Hippocampal formation (tissue), 2 donors: ENCODE results near the gene MED13L.

Source experiments
- DNase-seq, 2 donors: peaks; one replicate each; lab custom pipeline; 2025; lab: John Stamatoyannopoulos, UW

The MED13L gene

GRCh38 chr12:116278667-116279066 is 1.2 kb upstream of the MED13L start:
- DNase-seq = no peak

GRCh38 chr12:116278279-116278626 is 760 bp upstream of the MED13L start:
- no peak for DNase-seq

- peak; percentile 60 to 74 for DNase-seq
Observed at GRCh38 chr12:116276652-116277466, 634 bp downstream of the MED13L start.

- DNase-seq = no peak
Observed at GRCh38 chr12:116274551-116275375, 2.7 kb downstream of the MED13L start.

GRCh38 chr12:116273813-116274550 is 3.5 kb downstream of the MED13L start:
- no peak for DNase-seq

- DNase-seq = no peak
Observed at GRCh38 chr12:116267948-116268347, 9.5 kb downstream of the MED13L start.

GRCh38 chr12:116266631-116267349 is 10.7 kb downstream of the MED13L start:
- DNase-seq = no peak

GRCh38 chr12:116266168-116266601 is 11.3 kb downstream of the MED13L start:
- DNase-seq = no peak

GRCh38 chr12:116265351-116266147 is 11.9 kb downstream of the MED13L start:
- DNase-seq = no peak

- DNase-seq = no peak
Observed at GRCh38 chr12:116264525-116265070, 12.9 kb downstream of the MED13L start.

- DNase-seq = no peak
Observed at GRCh38 chr12:116263844-116264243, 13.6 kb downstream of the MED13L start.

- DNase-seq = no peak
Observed at GRCh38 chr12:116263431-116263830, 14.1 kb downstream of the MED13L start.

- DNase-seq = no peak
Observed at GRCh38 chr12:116262741-116263140, 14.8 kb downstream of the MED13L start.

GRCh38 chr12:116261525-116262100 is 15.9 kb downstream of the MED13L start:
- DNase-seq = no peak

GRCh38 chr12:116259800-116260577 is 17.5 kb downstream of the MED13L start:
- DNase-seq = no peak

GRCh38 chr12:116257826-116258225 is 19.7 kb downstream of the MED13L start:
- no peak for DNase-seq

- no peak for DNase-seq
Observed at GRCh38 chr12:116257215-116257614, 20.3 kb downstream of the MED13L start.

GRCh38 chr12:116249938-116250337 is 27.6 kb downstream of the MED13L start:
- DNase-seq = no peak

- no peak for DNase-seq
Observed at GRCh38 chr12:116248930-116249329, 28.6 kb downstream of the MED13L start.
